Astrocyte of the spinal cord (primary cell): ENCODE results near the gene RTL10.

Source experiments
- DNase-seq: peaks from one replicate; pipeline ENCODE4 v3.0.0; 2011; ENCODE audit warnings: low read depth, low spot score
- H3K4me3 ChIP-seq: 2 replicates; pipeline ENCODE4 v1.5.1; 2011; ENCODE audit warnings: low read depth, mild to moderate bottlenecking, low read length, moderate library complexity
- CTCF ChIP-seq: IDR thresholded peaks from 2 replicates; pipeline ENCODE4 v1.5.1; 2012; ENCODE audit warnings: low read depth, mild to moderate bottlenecking, low read length, inconsistent platforms
- in situ Hi-C: cut with HindIII; loops from 2 replicates; pipeline ENCODE4 v1.10.0; 2017; ENCODE audit warnings: low sequenced_read_pairs

The RTL10 gene

GRCh38 chr22:19807914-19808872 lies 46.5 kb downstream of the RTL10 start:
- TF ChIP-seq CTCF, result no peak
- in situ Hi-C loops, result no loop called here
- DNase-seq, result no peak
- H3K4me3 ChIP-seq, result no peak overlapping the region

GRCh38 chr22:19807161-19807913 lies 47.3 kb downstream of the RTL10 start:
- H3K4me3 ChIP-seq, result no peak overlapping the region
- no peak for DNase-seq
- in situ Hi-C loops, result no loop called here
- no peak for TF ChIP-seq CTCF

GRCh38 chr22:19806213-19807160 lies 48.2 kb downstream of the RTL10 start:
- TF ChIP-seq CTCF, result no peak
- DNase-seq, result no peak
- in situ Hi-C loops, result no loop called here
- no peak overlapping the region for H3K4me3 ChIP-seq

- no peak overlapping the region for H3K4me3 ChIP-seq
- TF ChIP-seq CTCF, result no peak
- DNase-seq, result no peak
- in situ Hi-C loops, result no loop called here
Measured at GRCh38 chr22:19805821-19806212, 48.9 kb downstream of the RTL10 start.
